Lung (tissue), 12 donors: ENCODE measurements around the gene ELFN1. TPM values are rescaled to one million over a fixed set of nuclear protein-coding genes. Genes with fewer than 3 reads are reported as not detected.

Experiments
- ATAC-seq: fragments of 200-7000 bp; cut with Tn5 transposase; one replicate; pipeline ENCODE4 v1.9.1; 2020; ENCODE audit warnings: moderate number of reproducible peaks; ENCODE audit not compliant: insufficient read depth, low FRiP score
- DNase-seq, 3 donors: peaks; one replicate each; pipeline ENCODE4 v3.0.0-alpha.2; 2013 to 2017
- H3K27ac ChIP-seq, 2 donors: one replicate each; pipeline ENCODE4 v1.5.1; 2013; ENCODE audit warnings: mild to moderate bottlenecking in 2 of 2, moderate library complexity in 2 of 2, control low read depth in 1 of 2, inconsistent platforms in 1 of 2, low read depth in 1 of 2, low read length in 1 of 2
- H3K27me3 ChIP-seq, 3 donors: one replicate each; pipeline ENCODE4 v1.5.1; 2013; ENCODE audit warnings: low read length in 2 of 3; ENCODE audit not compliant: control insufficient read depth in 3 of 3, insufficient read depth in 3 of 3
- H3K36me3 ChIP-seq, 4 donors: one replicate each; pipeline ENCODE4 v1.5.1; 2013; ENCODE audit warnings: low read length in 4 of 4, mild to moderate bottlenecking in 1 of 4, moderate library complexity in 1 of 4; ENCODE audit not compliant: control insufficient read depth in 4 of 4, insufficient read depth in 4 of 4
- H3K4me1 ChIP-seq, 5 donors: one replicate each; pipeline ENCODE4 v1.5.1; 2013; ENCODE audit warnings: low read length in 5 of 5, mild to moderate bottlenecking in 2 of 5, moderate library complexity in 1 of 5; ENCODE audit not compliant: control insufficient read depth in 5 of 5, insufficient read depth in 5 of 5
- H3K4me3 ChIP-seq: one replicate; pipeline ENCODE4 v1.5.1; 2013; ENCODE audit warnings: mild to moderate bottlenecking, control low read depth, moderate library complexity
- H3K9ac ChIP-seq, 2 donors: one replicate each; pipeline ENCODE4 v1.5.1; 2013; ENCODE audit warnings: low read length in 2 of 2, control low read depth in 1 of 2; ENCODE audit not compliant: insufficient read depth in 1 of 2
- H3K9me3 ChIP-seq, 4 donors: one replicate each; pipeline ENCODE4 v1.5.1; 2013; ENCODE audit warnings: low read length in 3 of 4, mild to moderate bottlenecking in 1 of 4, moderate library complexity in 1 of 4; ENCODE audit not compliant: control insufficient read depth in 4 of 4, insufficient read depth in 3 of 4
- WGBS, 2 donors: extraction: QIAGEN DNeasy Blood & Tissue Kit; methylation state at CpG; one replicate each; pipeline ENCODE4 v1.1.7; 2013; 5-methylcytosine and 5-hydroxymethylcytosine counted together
- polyA plus RNA-seq, 2 donors: library from polyadenylated mRNA; stranded (reverse); fragments of 200-250 nt; gene quantifications; one replicate each; pipeline ENCODE4 v1.2.1, GENCODE V29; 2013
- total RNA-seq, 2 donors: library from RNA; depleted of rRNA in 1 of 2; stranded (reverse); fragments of >200 nt in 1 of 2; gene quantifications; one replicate each; pipeline ENCODE4 v1.2.1, GENCODE V29; 2014 to 2021
- TF ChIP-seq, protein P1 (sequence below): IDR thresholded peaks from 2 replicates; pipeline ENCODE4 v1.5.1; 2012; ENCODE audit warnings: mild to moderate bottlenecking; ENCODE audit errors: control extremely low read depth, extremely low read depth
- donor health status: control.
- donor health status: control.
- donor health status: Bipolar disorder and iron deficiency.
- donor health status: healthy.
- donor health status: DM: yes; HTN: yes; CAD: no.

The ELFN1 gene
- total and polyA plus RNA-seq, 4 donors: 0.43 to 1.4 (median 1.0) TPM

DNA sequence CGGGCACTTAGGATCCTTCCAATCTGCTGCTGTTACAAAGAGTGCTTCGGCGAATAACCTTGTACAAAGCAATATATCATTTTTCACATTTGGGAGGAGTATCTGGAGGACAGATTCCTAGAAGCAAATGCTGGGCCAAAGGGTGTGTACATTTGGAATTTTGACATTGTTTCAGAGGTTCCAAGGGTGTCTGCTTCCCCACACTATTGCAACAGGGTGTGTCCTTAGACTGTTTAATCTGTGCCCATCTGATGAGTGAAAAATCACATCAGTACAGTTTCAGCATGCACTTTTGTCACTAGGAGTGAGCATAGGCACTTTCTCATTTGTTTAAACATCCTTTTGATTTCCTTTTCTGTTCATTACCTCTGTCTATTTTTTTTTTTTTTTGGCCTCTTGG is 8.6 kb upstream of the ELFN1 start:
- Histone ChIP-seq H3K27ac (no peak overlapping the region), H3K4me1 (peaks cover 0 to 10% (median 3%) of the 10 kb centered on the region in 5 donors), H3K36me3 (no peaks in the 10 kb centered on the region), H3K27me3 (peaks cover 5 to 40% (median 12%) of the 10 kb centered on the region in 3 donors), H3K9ac (no peak overlapping the region), H3K4me3 (no peak overlapping the region), H3K9me3 (peaks cover 0 to 8% (median 0%) of the 10 kb centered on the region in 4 donors)
- WGBS, 2 donors: 73 to 78% methylated on average over 3 of the region's 3 CpGs
- no peak for DNase-seq
- TF ChIP-seq, protein P1, sequence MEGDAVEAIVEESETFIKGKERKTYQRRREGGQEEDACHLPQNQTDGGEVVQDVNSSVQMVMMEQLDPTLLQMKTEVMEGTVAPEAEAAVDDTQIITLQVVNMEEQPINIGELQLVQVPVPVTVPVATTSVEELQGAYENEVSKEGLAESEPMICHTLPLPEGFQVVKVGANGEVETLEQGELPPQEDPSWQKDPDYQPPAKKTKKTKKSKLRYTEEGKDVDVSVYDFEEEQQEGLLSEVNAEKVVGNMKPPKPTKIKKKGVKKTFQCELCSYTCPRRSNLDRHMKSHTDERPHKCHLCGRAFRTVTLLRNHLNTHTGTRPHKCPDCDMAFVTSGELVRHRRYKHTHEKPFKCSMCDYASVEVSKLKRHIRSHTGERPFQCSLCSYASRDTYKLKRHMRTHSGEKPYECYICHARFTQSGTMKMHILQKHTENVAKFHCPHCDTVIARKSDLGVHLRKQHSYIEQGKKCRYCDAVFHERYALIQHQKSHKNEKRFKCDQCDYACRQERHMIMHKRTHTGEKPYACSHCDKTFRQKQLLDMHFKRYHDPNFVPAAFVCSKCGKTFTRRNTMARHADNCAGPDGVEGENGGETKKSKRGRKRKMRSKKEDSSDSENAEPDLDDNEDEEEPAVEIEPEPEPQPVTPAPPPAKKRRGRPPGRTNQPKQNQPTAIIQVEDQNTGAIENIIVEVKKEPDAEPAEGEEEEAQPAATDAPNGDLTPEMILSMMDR: no peak
- no peak for ATAC-seq

DNA sequence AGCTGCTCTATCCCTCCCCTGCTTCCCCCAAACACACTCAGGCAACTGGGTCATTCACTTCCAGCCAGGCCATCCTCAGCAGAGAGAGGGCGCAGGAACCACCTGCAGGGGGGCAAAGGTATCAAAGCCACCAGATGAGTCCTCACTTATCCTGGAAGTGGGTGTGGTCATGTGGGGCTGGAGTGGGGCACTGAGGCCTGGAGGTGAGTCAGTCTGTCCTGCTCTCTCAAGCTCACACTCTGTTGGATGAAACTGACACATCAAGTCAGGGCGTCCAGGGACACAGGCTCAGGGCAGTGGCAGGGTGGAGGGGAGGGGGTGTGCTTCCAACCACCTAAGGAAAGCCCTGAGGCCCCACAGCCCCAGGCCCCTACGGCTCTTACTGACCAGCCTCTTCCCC is 8.0 kb upstream of the ELFN1 start:
- Histone ChIP-seq H3K27me3 (peaks cover 5 to 41% (median 12%) of the 10 kb centered on the region in 3 donors), H3K36me3 (no peaks in the 10 kb centered on the region), H3K27ac (no peak overlapping the region), H3K9me3 (peaks cover 0 to 8% (median 0%) of the 10 kb centered on the region in 4 donors), H3K9ac (no peak overlapping the region), H3K4me3 (no peak overlapping the region), H3K4me1 (peaks cover 0 to 13% (median 3%) of the 10 kb centered on the region in 5 donors)
- DNase-seq (peak in 1 of 3 donors; percentile 7), ATAC-seq (no peak)
- TF ChIP-seq, protein P1: no peak
- 69 to 71% methylated on average over 3 of the region's 3 CpGs for WGBS, 2 donors

DNA sequence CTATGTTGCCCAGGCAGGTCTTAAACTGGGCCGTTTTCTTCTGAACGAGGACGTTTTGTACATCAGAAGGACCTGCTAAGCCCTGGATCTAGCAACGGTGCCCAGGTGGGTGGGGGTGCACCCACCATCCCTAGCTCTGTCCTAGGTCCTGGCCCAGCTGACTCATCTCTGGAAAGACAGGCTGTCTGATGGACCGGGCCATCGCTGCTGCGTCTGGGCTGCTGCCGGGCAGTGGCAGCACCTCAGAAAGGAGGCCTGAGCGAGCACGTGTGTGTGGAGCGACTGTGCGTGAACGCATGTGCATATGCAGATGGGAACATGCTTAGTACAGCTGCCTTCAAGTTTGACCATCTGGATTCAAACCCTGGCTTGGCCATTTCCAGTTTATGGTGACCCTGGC is 7.3 kb upstream of the ELFN1 start:
- Histone ChIP-seq H3K27me3 (peaks cover 5 to 41% (median 12%) of the 10 kb centered on the region in 3 donors), H3K4me1 (peaks cover 0 to 15% (median 3%) of the 10 kb centered on the region in 5 donors), H3K9me3 (peaks cover 0 to 5% (median 0%) of the 10 kb centered on the region in 4 donors), H3K4me3 (no peak overlapping the region), H3K27ac (no peak overlapping the region), H3K36me3 (no peaks in the 10 kb centered on the region), H3K9ac (no peak overlapping the region)
- ATAC-seq (no peak), DNase-seq (no peak)
- TF ChIP-seq, protein P1: no peak
- 70 to 76% methylated on average over 13 of the region's 13 CpGs for WGBS, 2 donors

DNA sequence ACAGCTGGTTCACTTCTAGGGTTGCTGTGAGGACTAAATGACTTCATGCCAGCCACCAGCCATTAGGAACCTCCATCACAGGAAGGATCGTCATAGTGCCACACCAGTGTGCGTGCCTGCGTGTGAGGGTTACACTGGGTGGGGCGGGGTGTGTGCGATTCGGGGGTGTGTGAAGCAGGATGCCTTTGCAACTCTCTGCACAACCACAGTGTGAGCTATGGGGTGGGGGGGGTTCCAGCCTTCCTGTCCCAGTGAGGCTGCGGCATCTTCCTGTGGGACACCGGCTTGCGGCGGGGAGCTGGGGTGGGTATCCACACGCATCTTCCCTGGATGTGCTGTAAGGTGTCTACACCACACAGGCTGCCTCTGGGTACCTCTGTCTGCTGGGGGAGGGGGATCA is 6.9 kb upstream of the ELFN1 start:
- no peaks in the 10 kb centered on the region for H3K36me3 ChIP-seq
- no peak for ATAC-seq
- 54 to 59% methylated on average over 11 of the region's 11 CpGs for WGBS, 2 donors
- no peak overlapping the region for H3K4me3 ChIP-seq
- H3K4me1 ChIP-seq: peaks cover 0 to 17% (median 3%) of the 10 kb centered on the region in 5 donors
- TF ChIP-seq, protein P1: no peak
- H3K9ac ChIP-seq: no peak overlapping the region
- peaks cover 0 to 5% (median 0%) of the 10 kb centered on the region in 4 donors for H3K9me3 ChIP-seq
- DNase-seq: peak in 1 of 3 donors; percentile 8
- H3K27ac ChIP-seq: no peak overlapping the region
- peaks cover 5 to 41% (median 12%) of the 10 kb centered on the region in 3 donors for H3K27me3 ChIP-seq
